Gastrocnemius medialis (tissue), 4 donors: ENCODE results near the gene SYT17.

Source experiments
- POLR2A ChIP-seq, 2 donors: fragments of 450-650 bp; IDR thresholded peaks; one replicate each; pipeline ENCODE4 v1.6.1; 2017; ENCODE audit warnings: antibody characterized with exemption in 2 of 2, mild to moderate bottlenecking in 2 of 2, moderate library complexity in 2 of 2
- TF ChIP-seq, protein P1 (sequence below), 5 experiments: fragments of 450-650 bp in 3 of 5; fragments of 200-600 bp in 2 of 5; sonication (generic) in 2 of 5; IDR thresholded peaks in 4 of 5; conservative IDR thresholded peaks in 1 of 5; 1 replicate in 4 of 5; 2 replicates in 1 of 5; pipeline ENCODE4 v1.5.1; 2016 to 2019; ENCODE audit warnings: antibody characterized with exemption in 5 of 5, mild to moderate bottlenecking in 3 of 5, moderate library complexity in 3 of 5

DNA sequence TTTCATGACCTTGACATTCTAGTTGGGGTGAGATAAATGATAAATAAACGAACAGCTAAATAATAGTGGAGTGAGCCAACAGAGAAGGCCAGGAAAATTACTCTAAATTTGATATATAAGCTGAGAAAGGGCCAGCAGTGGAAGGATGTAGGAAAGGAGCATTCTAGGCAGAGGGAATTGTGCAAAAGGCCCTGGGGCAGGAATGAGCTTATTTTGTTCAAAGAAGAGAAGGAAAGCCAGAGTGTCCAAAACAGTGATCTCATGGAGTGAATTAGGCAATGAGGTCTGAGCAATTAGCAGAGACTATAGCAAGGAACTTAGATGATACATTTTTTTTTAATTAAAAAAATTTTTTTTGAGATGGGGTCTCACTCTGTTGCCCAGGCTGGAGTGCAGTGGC is 74.1 kb downstream of the SYT17 start:
- TF ChIP-seq, protein P1, sequence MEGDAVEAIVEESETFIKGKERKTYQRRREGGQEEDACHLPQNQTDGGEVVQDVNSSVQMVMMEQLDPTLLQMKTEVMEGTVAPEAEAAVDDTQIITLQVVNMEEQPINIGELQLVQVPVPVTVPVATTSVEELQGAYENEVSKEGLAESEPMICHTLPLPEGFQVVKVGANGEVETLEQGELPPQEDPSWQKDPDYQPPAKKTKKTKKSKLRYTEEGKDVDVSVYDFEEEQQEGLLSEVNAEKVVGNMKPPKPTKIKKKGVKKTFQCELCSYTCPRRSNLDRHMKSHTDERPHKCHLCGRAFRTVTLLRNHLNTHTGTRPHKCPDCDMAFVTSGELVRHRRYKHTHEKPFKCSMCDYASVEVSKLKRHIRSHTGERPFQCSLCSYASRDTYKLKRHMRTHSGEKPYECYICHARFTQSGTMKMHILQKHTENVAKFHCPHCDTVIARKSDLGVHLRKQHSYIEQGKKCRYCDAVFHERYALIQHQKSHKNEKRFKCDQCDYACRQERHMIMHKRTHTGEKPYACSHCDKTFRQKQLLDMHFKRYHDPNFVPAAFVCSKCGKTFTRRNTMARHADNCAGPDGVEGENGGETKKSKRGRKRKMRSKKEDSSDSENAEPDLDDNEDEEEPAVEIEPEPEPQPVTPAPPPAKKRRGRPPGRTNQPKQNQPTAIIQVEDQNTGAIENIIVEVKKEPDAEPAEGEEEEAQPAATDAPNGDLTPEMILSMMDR (IDR thresholded peaks at IDR 0.05 in 4 of 5, conservative IDR thresholded peaks at IDR 0.05 in 1 of 5), result no peak
- no peak for TF ChIP-seq POLR2A (IDR thresholded peaks at IDR 0.05)
